GM21786 (cell line): ENCODE measurements around the gene MOSMO.
A peak's percentile ranks its signal among the peaks of the same experiment; 100 is the strongest.
"Not testable (repeated sequence)": the region's sequence is repeated elsewhere in the genome, so short reads cannot be mapped to it uniquely, and the experiment has no call there.

ENCODE experiments used
- ATAC-seq: cut with Tn5 transposase; IDR thresholded peaks from one replicate; pipeline ENCODE4 v1.9.1; 2021; ENCODE audit not compliant: unreplicated experiment

Gene MOSMO

GRCh38 chr16:22002047-22002446 is 5.9 kb upstream of the MOSMO start:
- ATAC-seq, result not testable (repeated sequence)

- ATAC-seq, result no peak
These were observed 4.7 kb upstream of the MOSMO start for GRCh38 chr16:22003195-22003594.

GRCh38 chr16:22004341-22004740 is 3.6 kb upstream of the MOSMO start:
- no peak for ATAC-seq

- ATAC-seq, result no peak
These were observed 2.2 kb upstream of the MOSMO start for GRCh38 chr16:22005746-22006145.

- no peak for ATAC-seq
These were observed 1.3 kb upstream of the MOSMO start for GRCh38 chr16:22006636-22007035.

GRCh38 chr16:22007159-22007508 is 777 bp upstream of the MOSMO start:
- no peak for ATAC-seq

- no peak for ATAC-seq
These were observed 526 bp downstream of the MOSMO start for GRCh38 chr16:22008215-22009059.

GRCh38 chr16:22010902-22011301 is 3.0 kb downstream of the MOSMO start:
- no peak for ATAC-seq

GRCh38 chr16:22012241-22012640 is 4.3 kb downstream of the MOSMO start:
- no peak for ATAC-seq

- ATAC-seq, result no peak
These were observed 5.6 kb downstream of the MOSMO start for GRCh38 chr16:22013486-22013885.

GRCh38 chr16:22014271-22014873 is 6.5 kb downstream of the MOSMO start:
- ATAC-seq, result no peak

- no peak for ATAC-seq
These were observed 9.0 kb downstream of the MOSMO start for GRCh38 chr16:22016927-22017326.

- ATAC-seq, result no peak
These were observed 10.6 kb downstream of the MOSMO start for GRCh38 chr16:22018559-22018958.

GRCh38 chr16:22022151-22022550 is 14.2 kb downstream of the MOSMO start:
- ATAC-seq, result no peak

GRCh38 chr16:22023505-22023904 is 15.6 kb downstream of the MOSMO start:
- peak; percentile 65 for ATAC-seq

- ATAC-seq, result not testable (repeated sequence)
These were observed 16.9 kb downstream of the MOSMO start for GRCh38 chr16:22024785-22025184.

- no peak for ATAC-seq
These were observed 19.7 kb downstream of the MOSMO start for GRCh38 chr16:22027633-22028032.

GRCh38 chr16:22029632-22030031 is 21.7 kb downstream of the MOSMO start:
- ATAC-seq, result no peak

GRCh38 chr16:22030087-22030812 is 22.3 kb downstream of the MOSMO start:
- no peak for ATAC-seq

- no peak for ATAC-seq
These were observed 23.7 kb downstream of the MOSMO start for GRCh38 chr16:22031483-22032083.

- no peak for ATAC-seq
These were observed 26.6 kb downstream of the MOSMO start for GRCh38 chr16:22034503-22034902.

- no peak for ATAC-seq
These were observed 27.2 kb downstream of the MOSMO start for GRCh38 chr16:22035153-22035552.
